Stimulated activated naive CD8-positive, alpha-beta T cell treated with anti-CD3 and anti-CD28 coated beads, Interleukin-15, amount 100 ng/mL, for 72 hours (primary cell): Measurements from ENCODE around the gene ACAN.

Experiments
- ATAC-seq: fragments of 150-1000 bp; cut with Tn5 transposase; 2 replicates; pipeline ENCODE4 v1.10.0; 2021; ENCODE audit warnings: mild to moderate bottlenecking, moderate library complexity
- DNase-seq, 2 donors: peaks; one replicate each; pipeline ENCODE4 v3.0.0; 2021 to 2022
- H3K27ac Mint-ChIP-seq, 2 donors: one replicate each; pipeline ENCODE4 v1.8.0; 2022; ENCODE audit warnings: mild to moderate bottlenecking in 2 of 2, mixed read lengths in 2 of 2, moderate library complexity in 2 of 2
- H3K27me3 Mint-ChIP-seq: one replicate; pipeline ENCODE4 v1.8.0; 2022; ENCODE audit warnings: mixed read lengths
- H3K4me1 Mint-ChIP-seq: one replicate; pipeline ENCODE4 v1.8.0; 2022; ENCODE audit warnings: mild to moderate bottlenecking, mixed read lengths
- H3K4me3 Mint-ChIP-seq, 2 donors: one replicate each; pipeline ENCODE4 v1.8.0; 2022; ENCODE audit warnings: mild to moderate bottlenecking in 2 of 2, mixed read lengths in 2 of 2, moderate library complexity in 1 of 2
- H3K9me3 Mint-ChIP-seq, 2 donors: one replicate each; pipeline ENCODE4 v1.8.0; 2022; ENCODE audit warnings: mixed read lengths in 2 of 2

The ACAN gene

GRCh38 chr15:88792342-88793282, 10.6 kb upstream of the ACAN start:
- Mint-ChIP-seq H3K4me1 (no peaks in the 10 kb centered on the region), H3K27ac (no peak overlapping the region), H3K9me3 (no peaks in the 10 kb centered on the region), H3K27me3 (peaks cover 60% of the 10 kb centered on the region), H3K4me3 (no peak overlapping the region)
- no peak for ATAC-seq
- DNase-seq, result no peak

- no peaks in the 10 kb centered on the region for H3K4me1 Mint-ChIP-seq
Measured at GRCh38 chr15:88794001-88794400, 9.2 kb upstream of the ACAN start.

GRCh38 chr15:88797663-88798339, 5.4 kb upstream of the ACAN start:
- Mint-ChIP-seq H3K4me1 (peaks cover 5% of the 10 kb centered on the region), H3K27me3 (peaks cover 97% of the 10 kb centered on the region), H3K9me3 (no peaks in the 10 kb centered on the region), H3K4me3 (no peak overlapping the region), H3K27ac (no peak overlapping the region)
- ATAC-seq, result no peak
- no peak for DNase-seq

More at GRCh38 chr15:88794001-88794400, 9.2 kb upstream of the ACAN start:
- H3K27me3 Mint-ChIP-seq, result peaks cover 74% of the 10 kb centered on the region
- no peak overlapping the region for H3K4me3 Mint-ChIP-seq
- no peak overlapping the region for H3K27ac Mint-ChIP-seq
- H3K9me3 Mint-ChIP-seq, result no peaks in the 10 kb centered on the region
- ATAC-seq (no peak), DNase-seq (no peak)

GRCh38 chr15:88799341-88799740, 3.9 kb upstream of the ACAN start:
- H3K4me1 Mint-ChIP-seq, result peaks cover 10% of the 10 kb centered on the region
- DNase-seq (no peak), ATAC-seq (no peak)
- H3K9me3 Mint-ChIP-seq, result no peaks in the 10 kb centered on the region
- H3K27me3 Mint-ChIP-seq, result peaks cover 97% of the 10 kb centered on the region
- no peak overlapping the region for H3K27ac Mint-ChIP-seq
- H3K4me3 Mint-ChIP-seq, result no peak overlapping the region

- peaks cover 97% of the 10 kb centered on the region for H3K27me3 Mint-ChIP-seq
- ATAC-seq (no peak), DNase-seq (no peak)
- H3K4me3 Mint-ChIP-seq, result no peak overlapping the region
- peak overlapping the region in 1 of 2 donors; percentile 48 for H3K27ac Mint-ChIP-seq
- no peaks in the 10 kb centered on the region for H3K9me3 Mint-ChIP-seq
- H3K4me1 Mint-ChIP-seq, result peaks cover 10% of the 10 kb centered on the region
Measured at GRCh38 chr15:88800026-88800425, 3.2 kb upstream of the ACAN start.

- H3K4me1 Mint-ChIP-seq, result peaks cover 10% of the 10 kb centered on the region
- H3K27ac Mint-ChIP-seq, result no peak overlapping the region
- ATAC-seq (no peak), DNase-seq (no peak)
- no peak overlapping the region for H3K4me3 Mint-ChIP-seq
- H3K27me3 Mint-ChIP-seq, result peaks cover 99% of the 10 kb centered on the region
- H3K9me3 Mint-ChIP-seq, result no peaks in the 10 kb centered on the region
Measured at GRCh38 chr15:88800738-88801137, 2.5 kb upstream of the ACAN start.

GRCh38 chr15:88802250-88802990, 816 bp upstream of the ACAN start:
- Mint-ChIP-seq H3K9me3 (no peaks in the 10 kb centered on the region), H3K27ac (no peak overlapping the region), H3K4me1 (peaks cover 10% of the 10 kb centered on the region), H3K27me3 (peaks cover 100% of the 10 kb centered on the region), H3K4me3 (peak overlapping the region; percentile 78 to 80)
- ATAC-seq, result peak; percentile 45
- DNase-seq, result no peak

- no peaks in the 10 kb centered on the region for H3K9me3 Mint-ChIP-seq
- ATAC-seq (peak; percentile 48), DNase-seq (no peak)
- H3K4me1 Mint-ChIP-seq, result peaks cover 10% of the 10 kb centered on the region
- H3K27me3 Mint-ChIP-seq, result peaks cover 100% of the 10 kb centered on the region
- H3K4me3 Mint-ChIP-seq, result peak overlapping the region; percentile 78 to 80
- no peak overlapping the region for H3K27ac Mint-ChIP-seq
Measured at GRCh38 chr15:88802991-88803240, 320 bp upstream of the ACAN start.

GRCh38 chr15:88803920-88804247, 648 bp downstream of the ACAN start:
- no peak for ATAC-seq
- Mint-ChIP-seq H3K4me1 (peaks cover 10% of the 10 kb centered on the region), H3K27me3 (peaks cover 100% of the 10 kb centered on the region), H3K9me3 (no peaks in the 10 kb centered on the region), H3K4me3 (peak overlapping the region in 1 of 2 donors; percentile 14), H3K27ac (no peak overlapping the region)
- no peak for DNase-seq

GRCh38 chr15:88804257-88804656, 1.0 kb downstream of the ACAN start:
- ATAC-seq (no peak), DNase-seq (no peak)
- Mint-ChIP-seq H3K27ac (no peak overlapping the region), H3K27me3 (peaks cover 97% of the 10 kb centered on the region), H3K9me3 (no peaks in the 10 kb centered on the region), H3K4me3 (no peak overlapping the region), H3K4me1 (peaks cover 10% of the 10 kb centered on the region)

- ATAC-seq (peak; percentile 47), DNase-seq (no peak)
- H3K4me1 Mint-ChIP-seq, result peaks cover 10% of the 10 kb centered on the region
- no peak overlapping the region for H3K27ac Mint-ChIP-seq
- no peaks in the 10 kb centered on the region for H3K9me3 Mint-ChIP-seq
- H3K27me3 Mint-ChIP-seq, result peaks cover 91% of the 10 kb centered on the region
- H3K4me3 Mint-ChIP-seq, result no peak overlapping the region
Measured at GRCh38 chr15:88805031-88805780, 2.0 kb downstream of the ACAN start.

GRCh38 chr15:88810446-88810845, 7.2 kb downstream of the ACAN start:
- no peaks in the 10 kb centered on the region for H3K9me3 Mint-ChIP-seq
- peak overlapping the region in 1 of 2 donors; percentile 26 for H3K27ac Mint-ChIP-seq
- H3K4me1 Mint-ChIP-seq, result no peaks in the 10 kb centered on the region
- peaks cover 81% of the 10 kb centered on the region for H3K27me3 Mint-ChIP-seq
- no peak for DNase-seq
- no peak for ATAC-seq
- H3K4me3 Mint-ChIP-seq, result no peak overlapping the region

- H3K27ac Mint-ChIP-seq, result no peak overlapping the region
- DNase-seq (no peak), ATAC-seq (no peak)
- no peaks in the 10 kb centered on the region for H3K9me3 Mint-ChIP-seq
- H3K27me3 Mint-ChIP-seq, result peaks cover 64% of the 10 kb centered on the region
- H3K4me3 Mint-ChIP-seq, result no peak overlapping the region
- H3K4me1 Mint-ChIP-seq, result no peaks in the 10 kb centered on the region
Measured at GRCh38 chr15:88812133-88812532, 8.9 kb downstream of the ACAN start.

GRCh38 chr15:88813960-88814359, 10.7 kb downstream of the ACAN start:
- H3K4me1 Mint-ChIP-seq, result no peaks in the 10 kb centered on the region
- peaks cover 53% of the 10 kb centered on the region for H3K27me3 Mint-ChIP-seq
- H3K27ac Mint-ChIP-seq, result no peak overlapping the region
- H3K9me3 Mint-ChIP-seq, result no peaks in the 10 kb centered on the region
- no peak for DNase-seq
- no peak for ATAC-seq
- H3K4me3 Mint-ChIP-seq, result no peak overlapping the region

GRCh38 chr15:88814393-88814792, 11.2 kb downstream of the ACAN start:
- Mint-ChIP-seq H3K27me3 (peaks cover 56% of the 10 kb centered on the region), H3K4me1 (no peaks in the 10 kb centered on the region), H3K9me3 (no peaks in the 10 kb centered on the region), H3K4me3 (no peak overlapping the region), H3K27ac (no peak overlapping the region)
- no peak for DNase-seq
- no peak for ATAC-seq
